Measurements from ENCODE around the gene KIF13A.

GRCh38 chr6:18035330-18035854 lies 48.0 kb upstream of the KIF13A start:
- TF ChIP-seq CTCF (IDR thresholded peaks at IDR 0.05 in 8 of 11, conservative IDR thresholded peaks at IDR 0.05 in 3 of 11) (no peak), POLR2A (IDR thresholded peaks at IDR 0.05) (no peak)

Data from spleen (tissue), 7 donors.